Umbilical cord (tissue), 2 donors: Measurements from ENCODE around the gene ILRUN. TPM values are rescaled to one million over a fixed set of nuclear protein-coding genes. Genes with fewer than 3 reads are reported as not detected.
"Not testable (repeated sequence)": the region's sequence is repeated elsewhere in the genome, so short reads cannot be mapped to it uniquely, and the experiment has no call there.

Experiments
- DNase-seq: peaks from one replicate; pipeline ENCODE4 v3.0.0-alpha.2; 2015; ENCODE audit warnings: low spot score
- total RNA-seq: library from RNA; depleted of rRNA; stranded (reverse); fragments of >200 nt; gene quantifications from one replicate; pipeline ENCODE4 v1.2.3, GENCODE V29; 2014; ENCODE audit warnings: low replicate concordance; ENCODE audit not compliant: insufficient read depth

Gene ILRUN
- total RNA-seq: 42.4 TPM

- DNase-seq: peak; percentile 98
Observed at GRCh38 chr6:34696739-34697543, at the start of gene ILRUN. Gene ILRUN (minus strand): TSS chr6:34696767. CDS start chr6:34696603, 164 bp downstream.

GRCh38 chr6:34745277-34746103 lies 48.9 kb upstream of the ILRUN start:
- DNase-seq: peak; percentile 52

GRCh38 chr6:34744294-34744647 lies 47.7 kb upstream of the ILRUN start:
- not testable (repeated sequence) for DNase-seq

GRCh38 chr6:34743625-34744293 lies 47.2 kb upstream of the ILRUN start:
- DNase-seq: no peak

GRCh38 chr6:34742094-34742493 lies 45.5 kb upstream of the ILRUN start:
- no peak for DNase-seq

- DNase-seq: no peak
Observed at GRCh38 chr6:34736823-34737222, 40.3 kb upstream of the ILRUN start.

GRCh38 chr6:34731393-34732060 lies 35.0 kb upstream of the ILRUN start:
- no peak for DNase-seq

GRCh38 chr6:34729631-34730470 lies 33.3 kb upstream of the ILRUN start:
- no peak for DNase-seq

- no peak for DNase-seq
Observed at GRCh38 chr6:34726055-34726454, 29.5 kb upstream of the ILRUN start.

- DNase-seq: peak; percentile 26
Observed at GRCh38 chr6:34723203-34723602, 26.6 kb upstream of the ILRUN start.

GRCh38 chr6:34722451-34722850 lies 25.9 kb upstream of the ILRUN start:
- DNase-seq: no peak

- DNase-seq: not testable (repeated sequence)
Observed at GRCh38 chr6:34720160-34720559, 23.6 kb upstream of the ILRUN start.

- DNase-seq: not testable (repeated sequence)
Observed at GRCh38 chr6:34719646-34720045, 23.1 kb upstream of the ILRUN start.

GRCh38 chr6:34718976-34719375 lies 22.4 kb upstream of the ILRUN start:
- peak; percentile 54 for DNase-seq

GRCh38 chr6:34717466-34717865 lies 20.9 kb upstream of the ILRUN start:
- DNase-seq: no peak

- DNase-seq: no peak
Observed at GRCh38 chr6:34714663-34715062, 18.1 kb upstream of the ILRUN start.

- not testable (repeated sequence) for DNase-seq
Observed at GRCh38 chr6:34712881-34713280, 16.3 kb upstream of the ILRUN start.

- peak; percentile 85 for DNase-seq
Observed at GRCh38 chr6:34709386-34709785, 12.8 kb upstream of the ILRUN start.

GRCh38 chr6:34705241-34705640 lies 8.7 kb upstream of the ILRUN start:
- DNase-seq: no peak

GRCh38 chr6:34701199-34701598 lies 4.6 kb upstream of the ILRUN start:
- DNase-seq: no peak
